ENCODE data around the gene E2F4. TPM values are rescaled to one million over a fixed set of nuclear protein-coding genes. Genes with fewer than 3 reads are reported as not detected.

Gene E2F4
- polyA plus RNA-seq, 1 donor (not counting 4 experiments of a cell fraction or from before 2014, with no cell fraction given), result 64.7 TPM

DNA sequence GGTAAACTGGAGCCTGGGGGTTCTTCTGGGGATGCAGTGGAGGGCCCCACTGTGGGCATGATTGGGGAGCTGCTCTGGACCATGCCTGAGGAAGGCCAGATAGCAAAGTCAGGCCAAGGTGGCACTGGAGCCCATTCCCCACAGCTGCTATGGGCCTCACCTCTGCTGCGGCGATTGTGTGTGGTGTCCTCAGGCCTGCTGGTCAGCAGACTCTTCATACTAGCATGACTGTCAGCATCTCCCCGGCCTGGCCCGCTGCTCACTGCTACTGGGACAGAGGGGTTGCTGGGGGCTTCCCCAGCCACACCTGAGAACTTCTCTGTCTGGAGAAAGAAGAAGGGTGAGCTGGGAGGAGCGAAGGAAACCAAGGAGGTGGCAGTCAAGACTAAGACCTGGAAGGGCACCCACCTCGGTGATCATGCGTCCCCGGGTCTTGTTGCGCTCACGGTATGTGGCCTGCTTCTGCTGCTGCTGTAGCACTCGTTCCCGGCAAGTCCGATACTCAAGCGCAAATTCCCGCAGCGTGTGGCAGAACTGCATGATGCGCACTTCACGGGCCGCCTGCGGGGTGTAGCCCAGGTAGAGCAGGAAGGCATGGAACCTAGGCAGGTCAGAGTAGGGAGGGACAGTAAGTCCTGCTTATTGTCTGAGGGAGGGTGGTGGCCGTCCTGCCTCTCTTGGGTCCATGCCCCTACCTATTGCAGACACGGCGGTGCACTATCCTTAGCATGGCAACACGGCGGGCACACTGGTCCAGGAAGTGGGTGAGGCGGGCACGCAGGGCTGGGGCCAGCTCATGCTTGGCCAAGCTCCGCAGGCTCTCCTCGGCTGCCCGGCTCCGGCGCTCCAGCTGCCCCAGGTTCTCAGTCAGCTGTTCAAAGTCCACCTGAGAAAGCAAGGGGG lies 38.2 kb downstream of the E2F4 start:
- H3K27ac ChIP-seq (ENCODE audit: control insufficient read depth, insufficient read depth, low read length), result no peak overlapping the region
- H3K4me1 ChIP-seq (ENCODE audit: control insufficient read depth, extremely low read depth, insufficient read depth, low read length), result peaks cover 17% of the 10 kb centered on the region
- no peaks in the 10 kb centered on the region for H3K9me3 ChIP-seq (ENCODE audit: control insufficient read depth, low read depth, low read length)
- H3K36me3 ChIP-seq (ENCODE audit: control insufficient read depth in 2 of 2, extremely low read depth in 1 of 2, insufficient read depth in 2 of 2, low read length in 2 of 2), result peaks cover 31 to 42% of the 10 kb centered on the region in 2 experiments
- H3K9ac ChIP-seq (ENCODE audit: control insufficient read depth, extremely low read depth, insufficient read depth, low read length), result no peak overlapping the region
- H3K27me3 ChIP-seq (ENCODE audit: control insufficient read depth, extremely low read depth, insufficient read depth, low read length), result no peaks in the 10 kb centered on the region
- dilution Hi-C loops (cut with MboI; ENCODE audit: extremely low pct_ligation_motif_present, low sequenced_read_pairs), result no loop called here
- no peaks in the 10 kb centered on the region for H3K9me1 ChIP-seq (ENCODE audit: control insufficient read depth, extremely low read depth, insufficient read depth, low read length)
- no peak overlapping the region for H2AFZ ChIP-seq (ENCODE audit: control insufficient read depth, low read length)
- FAIRE-seq (no peak), DNase-seq (ENCODE audit: low read depth, low spot score) (no peak)
- peaks cover 19% of the 10 kb centered on the region for H3K79me2 ChIP-seq (ENCODE audit: control insufficient read depth, insufficient read depth, low read length)
- H4K20me1 ChIP-seq (ENCODE audit: control insufficient read depth, extremely low read depth, insufficient read depth, low read length), result no peaks in the 10 kb centered on the region
- H3K4me2 ChIP-seq (ENCODE audit: control insufficient read depth, extremely low read depth, insufficient read depth, low read depth, low read length), result no peak overlapping the region
- no peak for TF ChIP-seq EZH2 (IDR thresholded peaks at IDR 0.05; ENCODE audit: low read length)
- TF ChIP-seq, protein P1, sequence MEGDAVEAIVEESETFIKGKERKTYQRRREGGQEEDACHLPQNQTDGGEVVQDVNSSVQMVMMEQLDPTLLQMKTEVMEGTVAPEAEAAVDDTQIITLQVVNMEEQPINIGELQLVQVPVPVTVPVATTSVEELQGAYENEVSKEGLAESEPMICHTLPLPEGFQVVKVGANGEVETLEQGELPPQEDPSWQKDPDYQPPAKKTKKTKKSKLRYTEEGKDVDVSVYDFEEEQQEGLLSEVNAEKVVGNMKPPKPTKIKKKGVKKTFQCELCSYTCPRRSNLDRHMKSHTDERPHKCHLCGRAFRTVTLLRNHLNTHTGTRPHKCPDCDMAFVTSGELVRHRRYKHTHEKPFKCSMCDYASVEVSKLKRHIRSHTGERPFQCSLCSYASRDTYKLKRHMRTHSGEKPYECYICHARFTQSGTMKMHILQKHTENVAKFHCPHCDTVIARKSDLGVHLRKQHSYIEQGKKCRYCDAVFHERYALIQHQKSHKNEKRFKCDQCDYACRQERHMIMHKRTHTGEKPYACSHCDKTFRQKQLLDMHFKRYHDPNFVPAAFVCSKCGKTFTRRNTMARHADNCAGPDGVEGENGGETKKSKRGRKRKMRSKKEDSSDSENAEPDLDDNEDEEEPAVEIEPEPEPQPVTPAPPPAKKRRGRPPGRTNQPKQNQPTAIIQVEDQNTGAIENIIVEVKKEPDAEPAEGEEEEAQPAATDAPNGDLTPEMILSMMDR (optimal IDR thresholded peaks at IDR 0.05 in 1 of 3, IDR thresholded peaks at IDR 0.05 in 1 of 3, conservative IDR thresholded peaks at IDR 0.05 in 1 of 3; ENCODE audit: extremely low read depth in 1 of 3, insufficient read depth in 2 of 3, low read length in 3 of 3), result no peak
- H3K4me3 ChIP-seq (ENCODE audit: control insufficient read depth in 2 of 3, extremely low read depth in 1 of 3, insufficient read depth in 2 of 3, low read depth in 1 of 3, low read length in 3 of 3), result no peak overlapping the region

DNA sequence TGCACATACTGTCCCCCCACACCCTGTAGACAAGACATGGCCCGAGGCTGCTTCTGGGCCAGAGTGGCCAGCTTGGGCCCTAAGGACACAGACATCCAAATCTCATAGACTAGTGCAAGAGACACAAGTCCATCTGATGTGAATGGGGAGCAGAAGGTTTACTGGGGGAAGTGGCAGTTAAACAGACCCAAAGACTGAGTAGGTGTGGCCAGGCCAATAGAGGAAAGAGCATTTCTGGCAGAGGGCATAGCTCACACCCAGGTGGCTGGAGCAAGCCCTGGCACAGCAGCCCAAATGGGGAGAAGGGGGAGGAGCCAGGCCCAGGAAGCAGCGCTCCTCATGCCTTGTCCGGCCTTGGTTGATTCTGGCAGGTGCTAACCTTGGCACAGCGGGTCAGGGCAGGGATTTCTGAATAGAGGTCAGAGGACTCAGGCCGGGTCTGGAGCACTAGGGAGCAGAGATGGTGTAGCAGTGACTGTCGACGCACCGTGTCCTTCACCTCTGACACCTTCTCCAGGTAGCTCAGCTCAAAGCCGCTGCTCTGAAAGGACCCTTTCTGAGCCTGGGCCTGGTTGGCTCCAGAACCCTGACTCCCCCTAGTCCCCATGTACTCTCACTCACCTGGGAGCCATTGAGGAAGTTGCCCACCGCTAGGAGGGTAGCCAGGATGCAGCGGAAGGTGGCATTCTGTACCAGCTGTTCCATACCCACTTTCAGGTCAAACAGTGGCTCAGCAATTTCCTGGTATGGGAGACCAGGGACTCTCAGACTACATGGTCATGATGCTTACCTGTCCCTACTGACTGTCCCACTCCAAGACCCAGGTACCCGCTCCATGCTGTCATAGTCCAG lies 39.1 kb downstream of the E2F4 start:
- DNase-seq (ENCODE audit: low read depth, low spot score) (no peak), FAIRE-seq (no peak)
- H3K4me2 ChIP-seq (ENCODE audit: control insufficient read depth, extremely low read depth, insufficient read depth, low read depth, low read length), result no peak overlapping the region
- peaks cover 22% of the 10 kb centered on the region for H3K79me2 ChIP-seq (ENCODE audit: control insufficient read depth, insufficient read depth, low read length)
- no peak overlapping the region for H3K9ac ChIP-seq (ENCODE audit: control insufficient read depth, extremely low read depth, insufficient read depth, low read length)
- H4K20me1 ChIP-seq (ENCODE audit: control insufficient read depth, extremely low read depth, insufficient read depth, low read length), result no peaks in the 10 kb centered on the region
- dilution Hi-C loops (cut with MboI; ENCODE audit: extremely low pct_ligation_motif_present, low sequenced_read_pairs), result no loop called here
- H3K9me3 ChIP-seq (ENCODE audit: control insufficient read depth, low read depth, low read length), result no peaks in the 10 kb centered on the region
- no peaks in the 10 kb centered on the region for H3K27me3 ChIP-seq (ENCODE audit: control insufficient read depth, extremely low read depth, insufficient read depth, low read length)
- H3K4me1 ChIP-seq (ENCODE audit: control insufficient read depth, extremely low read depth, insufficient read depth, low read length), result peaks cover 22% of the 10 kb centered on the region
- H2AFZ ChIP-seq (ENCODE audit: control insufficient read depth, low read length), result no peak overlapping the region
- H3K36me3 ChIP-seq (ENCODE audit: control insufficient read depth in 2 of 2, extremely low read depth in 1 of 2, insufficient read depth in 2 of 2, low read length in 2 of 2), result peaks cover 34 to 46% of the 10 kb centered on the region in 2 experiments
- H3K9me1 ChIP-seq (ENCODE audit: control insufficient read depth, extremely low read depth, insufficient read depth, low read length), result no peaks in the 10 kb centered on the region
- H3K4me3 ChIP-seq (ENCODE audit: control insufficient read depth in 2 of 3, extremely low read depth in 1 of 3, insufficient read depth in 2 of 3, low read depth in 1 of 3, low read length in 3 of 3), result no peak overlapping the region
- no peak for TF ChIP-seq EZH2 (IDR thresholded peaks at IDR 0.05; ENCODE audit: low read length)
- TF ChIP-seq, protein P1 (optimal IDR thresholded peaks at IDR 0.05 in 1 of 3, IDR thresholded peaks at IDR 0.05 in 1 of 3, conservative IDR thresholded peaks at IDR 0.05 in 1 of 3; ENCODE audit: extremely low read depth in 1 of 3, insufficient read depth in 2 of 3, low read length in 3 of 3), result no peak
- H3K27ac ChIP-seq (ENCODE audit: control insufficient read depth, insufficient read depth, low read length), result no peak overlapping the region
